Cardiac muscle cell (in vitro differentiated cells and primary cell): Measurements from ENCODE around the gene CSGALNACT2. TPM values are rescaled to one million over a fixed set of nuclear protein-coding genes. Genes with fewer than 3 reads are reported as not detected.

Experiments
- DNase-seq, 2 donors: peaks; one replicate each; pipeline versions ENCODE4 v3.0.0 to v3.0.0-alpha.2; 2010 to 2017; ENCODE audit warnings: low read depth in 1 of 2, low spot score in 1 of 2
- H3K27ac ChIP-seq: fragments of 200-600 bp; sonication (generic); 2 replicates; pipeline ENCODE4 v1.5.1; 2016
- H3K27me3 ChIP-seq: fragments of 200-600 bp; sonication (generic); 2 replicates; pipeline ENCODE4 v1.6.0; 2016; ENCODE audit warnings: control low read depth
- H3K36me3 ChIP-seq: fragments of 200-600 bp; sonication (generic); 2 replicates; pipeline ENCODE4 v1.5.1; 2016; ENCODE audit warnings: control low read depth
- H3K4me1 ChIP-seq: fragments of 200-600 bp; sonication (generic); 2 replicates; pipeline ENCODE4 v1.8.1; 2017; ENCODE audit warnings: low read depth, mild to moderate bottlenecking, mixed run types
- H3K4me3 ChIP-seq: fragments of 200-600 bp; sonication (generic); 2 replicates; pipeline ENCODE4 v1.5.1; 2016; ENCODE audit warnings: mild to moderate bottlenecking
- H3K9me3 ChIP-seq: fragments of 200-600 bp; sonication (generic); 2 replicates; pipeline ENCODE4 v1.5.1; 2017; ENCODE audit warnings: low read depth, mild to moderate bottlenecking, control low read depth
- polyA plus RNA-seq: library from polyadenylated mRNA; unstranded; fragments of >200 nt; fragmentation: Nextera tagmentation; extraction: Ambion mirVana; gene quantifications from 2 replicates; pipeline ENCODE4 v1.2.1, GENCODE V29; 2016
- total RNA-seq: library from RNA; depleted of rRNA; stranded (reverse); fragments of >200 nt; gene quantifications from 2 replicates; pipeline ENCODE4 v1.2.3, GENCODE V29; 2016
- TF ChIP-seq, protein P1 (sequence below): IDR thresholded peaks from 2 replicates; pipeline ENCODE4 v1.5.1; 2012; ENCODE audit warnings: low read depth, mild to moderate bottlenecking, low read length

Gene CSGALNACT2
- total and polyA plus RNA-seq, 2 experiments from 2014 or later: 8.3 to 9.9 TPM

DNA sequence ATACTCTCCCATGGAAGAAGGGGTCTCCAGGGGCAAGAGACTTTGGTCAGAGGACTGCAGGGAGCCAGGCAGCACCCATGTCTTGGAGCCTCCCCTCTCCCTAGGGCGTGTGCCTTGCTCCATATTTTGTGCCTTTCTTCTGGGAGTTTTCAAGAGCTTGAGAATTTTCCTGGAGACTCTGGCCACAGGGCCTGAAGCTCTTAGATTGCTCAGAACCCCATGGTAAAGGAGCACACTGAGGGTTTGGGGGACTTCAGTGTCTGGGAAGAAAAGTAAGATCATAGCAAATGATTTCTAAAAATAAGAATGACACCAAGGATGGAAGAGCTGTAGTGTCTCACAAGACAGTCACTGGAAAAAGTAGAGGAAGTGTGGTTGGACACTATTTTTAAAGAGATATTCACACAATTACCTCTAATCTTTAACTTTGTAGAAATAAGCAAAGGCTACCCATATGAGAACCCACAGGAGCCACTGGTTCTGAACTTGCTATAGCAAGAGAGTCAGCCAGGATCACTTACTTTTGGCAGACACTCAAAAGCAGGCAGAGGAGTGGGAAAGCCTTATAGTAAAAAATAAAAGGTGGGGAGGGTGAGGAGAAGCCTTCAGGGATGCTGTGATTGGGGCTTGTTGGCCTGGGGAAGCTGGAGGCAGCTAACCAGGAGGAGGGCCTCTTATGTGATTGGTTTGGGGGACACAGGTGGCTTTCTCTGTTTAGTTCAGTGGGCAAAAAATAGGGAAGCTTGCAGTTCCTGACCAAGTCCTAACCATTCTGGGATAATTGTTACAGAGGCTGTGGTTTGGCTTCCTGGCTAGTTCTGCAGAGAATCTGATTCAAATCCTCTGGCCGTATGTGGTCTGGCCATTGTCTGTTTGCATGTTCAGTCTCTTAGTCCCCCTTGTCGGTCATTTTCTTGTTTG lies 5.1 kb upstream of the CSGALNACT2 start:
- Histone ChIP-seq H3K4me1 (peaks cover 7% of the 10 kb centered on the region), H3K36me3 (no peaks in the 10 kb centered on the region), H3K27me3 (no peaks in the 10 kb centered on the region), H3K4me3 (no peak overlapping the region), H3K9me3 (no peaks in the 10 kb centered on the region), H3K27ac (no peak overlapping the region)
- TF ChIP-seq, protein P1, sequence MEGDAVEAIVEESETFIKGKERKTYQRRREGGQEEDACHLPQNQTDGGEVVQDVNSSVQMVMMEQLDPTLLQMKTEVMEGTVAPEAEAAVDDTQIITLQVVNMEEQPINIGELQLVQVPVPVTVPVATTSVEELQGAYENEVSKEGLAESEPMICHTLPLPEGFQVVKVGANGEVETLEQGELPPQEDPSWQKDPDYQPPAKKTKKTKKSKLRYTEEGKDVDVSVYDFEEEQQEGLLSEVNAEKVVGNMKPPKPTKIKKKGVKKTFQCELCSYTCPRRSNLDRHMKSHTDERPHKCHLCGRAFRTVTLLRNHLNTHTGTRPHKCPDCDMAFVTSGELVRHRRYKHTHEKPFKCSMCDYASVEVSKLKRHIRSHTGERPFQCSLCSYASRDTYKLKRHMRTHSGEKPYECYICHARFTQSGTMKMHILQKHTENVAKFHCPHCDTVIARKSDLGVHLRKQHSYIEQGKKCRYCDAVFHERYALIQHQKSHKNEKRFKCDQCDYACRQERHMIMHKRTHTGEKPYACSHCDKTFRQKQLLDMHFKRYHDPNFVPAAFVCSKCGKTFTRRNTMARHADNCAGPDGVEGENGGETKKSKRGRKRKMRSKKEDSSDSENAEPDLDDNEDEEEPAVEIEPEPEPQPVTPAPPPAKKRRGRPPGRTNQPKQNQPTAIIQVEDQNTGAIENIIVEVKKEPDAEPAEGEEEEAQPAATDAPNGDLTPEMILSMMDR: no peak
- no peak for DNase-seq

DNA sequence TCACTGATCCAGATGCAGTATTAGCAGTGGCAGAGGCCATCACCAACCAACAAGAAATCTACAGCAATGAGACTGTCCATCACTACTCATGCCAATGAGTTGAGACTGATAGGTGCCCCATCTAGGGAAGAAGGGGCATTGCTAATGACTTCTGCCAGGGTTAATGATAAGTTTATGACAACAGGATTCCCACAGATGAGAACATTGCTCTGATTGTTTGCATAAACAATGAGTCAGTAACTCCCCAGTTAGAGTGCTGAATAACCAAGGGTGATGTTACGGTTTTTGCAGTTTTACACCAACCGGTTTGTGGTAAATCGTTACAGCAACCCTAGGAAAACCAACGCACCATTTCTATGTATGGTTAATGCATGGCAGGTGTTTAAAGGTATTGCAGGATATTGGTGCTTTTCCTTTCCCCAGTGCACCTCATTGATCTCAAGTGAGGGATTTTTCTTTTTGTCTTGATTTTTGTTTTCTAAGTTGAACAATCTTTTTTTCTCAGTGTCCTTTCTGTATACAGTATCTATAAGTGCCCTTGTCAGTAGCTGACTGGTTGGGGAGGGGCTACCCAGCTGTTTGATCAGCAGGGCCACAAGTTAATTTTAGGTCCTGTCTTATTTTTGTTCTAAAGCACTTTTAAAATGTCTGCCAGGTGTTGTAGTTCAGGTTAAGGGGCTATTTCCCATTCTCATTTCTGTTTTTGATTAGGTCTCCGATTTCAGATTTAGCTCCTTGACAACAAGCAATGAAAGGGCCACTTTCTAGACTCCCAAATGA lies 3.9 kb upstream of the CSGALNACT2 start:
- TF ChIP-seq, protein P1: no peak
- no peak overlapping the region for H3K4me3 ChIP-seq
- DNase-seq: no peak
- H3K4me1 ChIP-seq: peaks cover 7% of the 10 kb centered on the region
- H3K36me3 ChIP-seq: no peaks in the 10 kb centered on the region
- no peaks in the 10 kb centered on the region for H3K9me3 ChIP-seq
- no peaks in the 10 kb centered on the region for H3K27me3 ChIP-seq
- H3K27ac ChIP-seq: no peak overlapping the region

- H3K9me3 ChIP-seq: no peaks in the 10 kb centered on the region
- no peaks in the 10 kb centered on the region for H3K27me3 ChIP-seq
- TF ChIP-seq, protein P1: no peak
- no peak overlapping the region for H3K4me3 ChIP-seq
- no peak overlapping the region for H3K27ac ChIP-seq
- H3K4me1 ChIP-seq: peaks cover 7% of the 10 kb centered on the region
- no peak for DNase-seq
- no peaks in the 10 kb centered on the region for H3K36me3 ChIP-seq
Measured at GRCh38 chr10:43135064-43135463, 3.2 kb upstream of the CSGALNACT2 start.

- Histone ChIP-seq H3K36me3 (no peaks in the 10 kb centered on the region), H3K9me3 (no peaks in the 10 kb centered on the region), H3K4me3 (no peak overlapping the region), H3K4me1 (peaks cover 7% of the 10 kb centered on the region), H3K27ac (peak overlapping the region; percentile 25), H3K27me3 (no peaks in the 10 kb centered on the region)
- TF ChIP-seq, protein P1: no peak
- no peak for DNase-seq
Measured at GRCh38 chr10:43135656-43136055, 2.6 kb upstream of the CSGALNACT2 start.

DNA sequence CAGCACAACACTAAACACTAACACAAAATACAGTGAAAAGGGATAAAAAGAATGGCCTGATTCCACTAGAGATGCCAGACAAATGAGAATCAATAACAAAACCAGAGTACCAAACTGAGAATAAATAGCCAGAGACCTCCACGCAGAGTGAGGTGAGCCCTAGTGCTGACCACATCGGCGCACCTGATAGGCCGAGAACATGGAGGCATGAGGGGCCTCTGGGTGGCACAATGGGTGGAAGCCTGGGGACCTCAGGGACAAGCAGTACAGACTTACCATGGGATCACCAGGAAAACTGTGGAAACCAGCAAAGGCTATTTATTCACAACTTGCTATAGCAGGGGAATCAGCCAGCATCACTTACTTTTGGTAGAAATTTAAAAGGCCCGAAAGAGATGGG lies 1.8 kb upstream of the CSGALNACT2 start:
- Histone ChIP-seq H3K27me3 (no peaks in the 10 kb centered on the region), H3K27ac (no peak overlapping the region), H3K4me3 (no peak overlapping the region), H3K36me3 (no peaks in the 10 kb centered on the region), H3K9me3 (no peaks in the 10 kb centered on the region), H3K4me1 (peaks cover 7% of the 10 kb centered on the region)
- no peak for DNase-seq
- TF ChIP-seq, protein P1: no peak
